PFSK-1 (cell line): ENCODE results near the gene NR6A1.

ENCODE experiments used
- FOXP2 ChIP-seq: optimal IDR thresholded peaks from 2 replicates; pipeline ENCODE3; 2011; ENCODE audit warnings: borderline replicate concordance, control low read depth, inconsistent platforms; ENCODE audit not compliant: insufficient read depth; ENCODE audit errors: extremely low read length, extremely low read depth
- POLR2AphosphoS5 ChIP-seq: IDR thresholded peaks from 2 replicates; pipeline ENCODE4 v1.6.1; 2012; ENCODE audit warnings: low read depth, mild to moderate bottlenecking, control low read depth, low read length, moderate library complexity
- REST ChIP-seq, 2 experiments: IDR thresholded peaks; 2 replicates each; pipeline versions ENCODE4 v1.6.1 to v1.8.0; 2011 to 2012; ENCODE audit warnings: low read depth in 2 of 2, low read length in 2 of 2, control low read depth in 1 of 2, inconsistent platforms in 1 of 2, mild to moderate bottlenecking in 1 of 2, moderate library complexity in 1 of 2; ENCODE audit not compliant: insufficient read depth in 1 of 2
- SIN3A ChIP-seq: IDR thresholded peaks from 2 replicates; pipeline ENCODE4 v1.6.1; 2012; ENCODE audit warnings: mild to moderate bottlenecking, low read length, moderate library complexity, borderline replicate concordance; ENCODE audit not compliant: insufficient read depth
- TAF1 ChIP-seq: IDR thresholded peaks from 2 replicates; pipeline ENCODE4 v1.6.1; 2012; ENCODE audit warnings: low read length, control low read depth, borderline replicate concordance; ENCODE audit not compliant: insufficient read depth

The NR6A1 gene

GRCh38 chr9:124596172-124596839 lies 174.8 kb downstream of the NR6A1 start:
- no peak for TF ChIP-seq SIN3A
- no peak for TF ChIP-seq FOXP2
- TF ChIP-seq POLR2AphosphoS5, result no peak
- TF ChIP-seq TAF1, result no peak
- no peak for TF ChIP-seq REST (IDR thresholded peaks at IDR 0.05; ENCODE audit: insufficient read depth in 1 of 2, low read depth in 2 of 2, low read length in 2 of 2)

GRCh38 chr9:124595743-124596142 lies 175.4 kb downstream of the NR6A1 start:
- TF ChIP-seq REST (IDR thresholded peaks at IDR 0.05; ENCODE audit: insufficient read depth in 1 of 2, low read depth in 2 of 2, low read length in 2 of 2) (no peak), SIN3A (no peak), POLR2AphosphoS5 (no peak), TAF1 (no peak), FOXP2 (no peak)

- TF ChIP-seq FOXP2 (no peak), SIN3A (no peak), REST (IDR thresholded peaks at IDR 0.05; ENCODE audit: insufficient read depth in 1 of 2, low read depth in 2 of 2, low read length in 2 of 2) (no peak), TAF1 (no peak), POLR2AphosphoS5 (no peak)
Measured at GRCh38 chr9:124594673-124595072, 176.4 kb downstream of the NR6A1 start.

- TF ChIP-seq SIN3A (no peak), FOXP2 (no peak), POLR2AphosphoS5 (no peak), REST (IDR thresholded peaks at IDR 0.05; ENCODE audit: insufficient read depth in 1 of 2, low read depth in 2 of 2, low read length in 2 of 2) (no peak), TAF1 (no peak)
Measured at GRCh38 chr9:124594225-124594624, 176.9 kb downstream of the NR6A1 start.

- TF ChIP-seq REST (IDR thresholded peaks at IDR 0.05; ENCODE audit: insufficient read depth in 1 of 2, low read depth in 2 of 2, low read length in 2 of 2), result no peak
- TF ChIP-seq FOXP2, result no peak
- TF ChIP-seq POLR2AphosphoS5, result no peak
- no peak for TF ChIP-seq SIN3A
- TF ChIP-seq TAF1, result no peak
Measured at GRCh38 chr9:124593651-124594058, 177.5 kb downstream of the NR6A1 start.
